ENCODE measurements around the gene IL10RA.
"Not testable (repeated sequence)": the region's sequence is repeated elsewhere in the genome, so short reads cannot be mapped to it uniquely, and the experiment has no call there.

The IL10RA gene

GRCh38 chr11:117962826-117963225 lies 23.4 kb upstream of the IL10RA start:
- DNase-seq, result no peak

GRCh38 chr11:117966908-117967307 lies 19.3 kb upstream of the IL10RA start:
- no peak for DNase-seq

GRCh38 chr11:117969160-117969991 lies 16.8 kb upstream of the IL10RA start:
- DNase-seq, result no peak

GRCh38 chr11:117970400-117971024 lies 15.7 kb upstream of the IL10RA start:
- no peak for DNase-seq

- DNase-seq, result no peak
Measured at GRCh38 chr11:117972044-117972443, 14.2 kb upstream of the IL10RA start.

- DNase-seq, result peak; percentile 91
Measured at GRCh38 chr11:117972629-117973502, 13.3 kb upstream of the IL10RA start.

- no peak for DNase-seq
Measured at GRCh38 chr11:117973503-117973860, 12.7 kb upstream of the IL10RA start.

- no peak for DNase-seq
Measured at GRCh38 chr11:117976445-117976844, 9.7 kb upstream of the IL10RA start.

- DNase-seq, result no peak
Measured at GRCh38 chr11:117977029-117977428, 9.2 kb upstream of the IL10RA start.

- DNase-seq, result not testable (repeated sequence)
Measured at GRCh38 chr11:117977612-117978264, 8.5 kb upstream of the IL10RA start.

GRCh38 chr11:117978291-117978910 lies 7.8 kb upstream of the IL10RA start:
- not testable (repeated sequence) for DNase-seq

GRCh38 chr11:117978991-117979390 lies 7.2 kb upstream of the IL10RA start:
- no peak for DNase-seq

GRCh38 chr11:117979481-117980211 lies 6.5 kb upstream of the IL10RA start:
- no peak for DNase-seq

GRCh38 chr11:117980280-117980679 lies 5.9 kb upstream of the IL10RA start:
- no peak for DNase-seq

- no peak for DNase-seq
Measured at GRCh38 chr11:117980720-117981119, 5.5 kb upstream of the IL10RA start.

- DNase-seq, result no peak
Measured at GRCh38 chr11:117983163-117983475, 3.1 kb upstream of the IL10RA start.

- DNase-seq, result no peak
Measured at GRCh38 chr11:117984476-117984875, 1.7 kb upstream of the IL10RA start.

- DNase-seq, result no peak
Measured at GRCh38 chr11:117986981-117987574, 884 bp downstream of the IL10RA start.

- no peak for DNase-seq
Measured at GRCh38 chr11:117989351-117990102, 3.3 kb downstream of the IL10RA start.

GRCh38 chr11:117992136-117992535 lies 5.9 kb downstream of the IL10RA start:
- no peak for DNase-seq

GRCh38 chr11:117992620-117993019 lies 6.4 kb downstream of the IL10RA start:
- DNase-seq, result no peak
